SU-DHL-6 (cell line): ENCODE data around the gene PNPLA3.
A peak's percentile ranks its signal among the peaks of the same experiment; 100 is the strongest.

Source experiments
- EZH2phosphoT487 ChIP-seq: fragments of 200-600 bp; sonication (generic), shearing (Covaris generic); conservative IDR thresholded peaks from 2 replicates; pipeline ENCODE4 v1.6.1; 2018; ENCODE audit warnings: mild to moderate bottlenecking, antibody characterized with exemption, low read length, moderate library complexity, mixed read lengths
- TF ChIP-seq, protein P1 (sequence below): fragments of 200-600 bp; sonication (generic); IDR thresholded peaks from one replicate; pipeline ENCODE4 v1.5.1; 2017; ENCODE audit warnings: antibody characterized with exemption, mild to moderate bottlenecking, low read length, moderate library complexity; ENCODE audit not compliant: insufficient read depth, poor library complexity, severe bottlenecking

DNA sequence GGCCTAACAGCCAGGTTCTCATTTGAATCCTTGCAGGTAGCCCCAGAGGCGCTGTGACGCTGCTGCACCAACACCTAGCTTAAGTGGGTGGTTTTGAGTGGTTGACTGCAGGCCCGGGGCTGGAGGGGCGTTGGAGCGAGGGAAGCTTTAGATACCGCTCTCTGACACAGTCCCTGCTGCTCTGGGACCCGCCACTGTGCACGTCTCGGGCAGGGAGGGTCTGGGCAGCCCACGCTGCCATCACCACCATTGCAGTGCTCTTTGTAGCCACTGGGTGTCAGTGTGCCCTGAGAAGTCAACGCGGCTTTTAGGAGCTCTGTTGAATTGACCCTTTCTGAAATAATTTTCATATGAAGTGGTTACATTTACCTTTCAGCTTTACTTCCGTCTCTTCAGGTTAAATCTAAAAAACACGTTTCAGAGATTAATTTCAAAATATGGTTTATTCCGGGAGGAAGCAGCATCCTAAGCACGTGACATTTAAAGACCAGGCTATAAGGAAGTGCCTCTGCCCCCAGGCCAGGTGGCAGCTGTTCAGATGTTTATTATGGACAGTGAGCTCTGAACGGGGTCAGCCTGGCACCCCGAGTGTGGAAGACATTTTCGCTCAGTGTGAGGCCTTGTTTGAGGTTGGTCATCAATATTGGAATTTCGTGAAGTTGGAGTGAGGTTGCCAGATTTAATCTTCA lies 69.6 kb downstream of the PNPLA3 start:
- TF ChIP-seq, protein P1, sequence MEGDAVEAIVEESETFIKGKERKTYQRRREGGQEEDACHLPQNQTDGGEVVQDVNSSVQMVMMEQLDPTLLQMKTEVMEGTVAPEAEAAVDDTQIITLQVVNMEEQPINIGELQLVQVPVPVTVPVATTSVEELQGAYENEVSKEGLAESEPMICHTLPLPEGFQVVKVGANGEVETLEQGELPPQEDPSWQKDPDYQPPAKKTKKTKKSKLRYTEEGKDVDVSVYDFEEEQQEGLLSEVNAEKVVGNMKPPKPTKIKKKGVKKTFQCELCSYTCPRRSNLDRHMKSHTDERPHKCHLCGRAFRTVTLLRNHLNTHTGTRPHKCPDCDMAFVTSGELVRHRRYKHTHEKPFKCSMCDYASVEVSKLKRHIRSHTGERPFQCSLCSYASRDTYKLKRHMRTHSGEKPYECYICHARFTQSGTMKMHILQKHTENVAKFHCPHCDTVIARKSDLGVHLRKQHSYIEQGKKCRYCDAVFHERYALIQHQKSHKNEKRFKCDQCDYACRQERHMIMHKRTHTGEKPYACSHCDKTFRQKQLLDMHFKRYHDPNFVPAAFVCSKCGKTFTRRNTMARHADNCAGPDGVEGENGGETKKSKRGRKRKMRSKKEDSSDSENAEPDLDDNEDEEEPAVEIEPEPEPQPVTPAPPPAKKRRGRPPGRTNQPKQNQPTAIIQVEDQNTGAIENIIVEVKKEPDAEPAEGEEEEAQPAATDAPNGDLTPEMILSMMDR = peak; percentile 93
- TF ChIP-seq EZH2phosphoT487 = no peak
